GM13976 (cell line): ENCODE results near the gene HES5.

Experiments
- DNase-seq: peaks from one replicate; pipeline ENCODE4 v3.0.0; 2012; ENCODE audit warnings: low spot score
- CTCF ChIP-seq: IDR thresholded peaks from 2 replicates; pipeline ENCODE4 v1.5.1; 2012; ENCODE audit warnings: borderline replicate concordance, mild to moderate bottlenecking; ENCODE audit not compliant: insufficient read depth; ENCODE audit errors: extremely low read depth, missing control alignments, control extremely low read depth
- in situ Hi-C: fragments of 300-500 bp; cut with MboI; formaldehyde crosslinking; loops from one replicate; pipeline ENCODE4 v1.12.0; 2022; ENCODE audit warnings: low sequenced_read_pairs, mixed read lengths, inconsistent platforms; ENCODE audit not compliant: unreplicated experiment

HES5 gene

GRCh38 chr1:2481885-2482284, 48.2 kb downstream of the HES5 start:
- no peak for TF ChIP-seq CTCF
- in situ Hi-C loops: no loop called here
- DNase-seq: no peak

GRCh38 chr1:2480986-2481364, 49.1 kb downstream of the HES5 start:
- DNase-seq: no peak
- no peak for TF ChIP-seq CTCF
- in situ Hi-C loops: no loop called here

GRCh38 chr1:2480236-2480985, 49.7 kb downstream of the HES5 start:
- no peak for TF ChIP-seq CTCF
- DNase-seq: no peak
- in situ Hi-C loops: no loop called here

- no peak for TF ChIP-seq CTCF
- in situ Hi-C loops: no loop called here
- DNase-seq: no peak
Observed at GRCh38 chr1:2479618-2480017, 50.4 kb downstream of the HES5 start.

- no peak for DNase-seq
- in situ Hi-C loops: no loop called here
- no peak for TF ChIP-seq CTCF
Observed at GRCh38 chr1:2479186-2479585, 50.9 kb downstream of the HES5 start.
